Astrocyte (in vitro differentiated cells and primary cell): ENCODE results near the gene ARHGEF37. TPM values are rescaled to one million over a fixed set of nuclear protein-coding genes. Genes with fewer than 3 reads are reported as not detected.

Experiments used
- DNase-seq: peaks from one replicate; pipeline ENCODE4 v3.0.0-alpha.2; 2010; ENCODE audit warnings: low read depth
- FAIRE-seq: peaks from 2 replicates; lab custom pipeline; 2011; peaks lifted over from hg19 to GRCh38; lab: Jason Lieb, UNC
- H2AFZ ChIP-seq: 2 replicates; pipeline ENCODE4 v1.6.0; 2012; ENCODE audit warnings: low read depth, low read length, inconsistent platforms
- H3K27ac ChIP-seq: 2 replicates; pipeline ENCODE4 v1.5.1; 2011; ENCODE audit warnings: low read depth, low read length, inconsistent platforms
- H3K27me3 ChIP-seq: 2 replicates; pipeline ENCODE4 v1.6.0; 2011; ENCODE audit warnings: low read length, inconsistent platforms; ENCODE audit not compliant: insufficient read depth
- H3K36me3 ChIP-seq: 2 replicates; pipeline ENCODE4 v1.5.1; 2011; ENCODE audit warnings: low read length, inconsistent platforms; ENCODE audit not compliant: insufficient read depth
- H3K4me1 ChIP-seq: 2 replicates; pipeline ENCODE4 v1.5.1; 2011; ENCODE audit warnings: low read length, inconsistent platforms; ENCODE audit not compliant: insufficient read depth
- H3K4me2 ChIP-seq: 2 replicates; pipeline ENCODE4 v1.6.0; 2012; ENCODE audit warnings: low read length, inconsistent platforms
- H3K4me3 ChIP-seq: 2 replicates; pipeline ENCODE4 v1.5.1; 2011; ENCODE audit warnings: low read depth, mild to moderate bottlenecking, low read length, inconsistent platforms; ENCODE audit not compliant: insufficient read depth
- H3K79me2 ChIP-seq: 2 replicates; pipeline ENCODE4 v1.6.0; 2012; ENCODE audit warnings: mild to moderate bottlenecking, low read length, inconsistent platforms; ENCODE audit not compliant: insufficient read depth
- H3K9ac ChIP-seq: 2 replicates; pipeline ENCODE4 v1.6.0; 2012; ENCODE audit warnings: mild to moderate bottlenecking, low read length, inconsistent platforms
- H3K9me3 ChIP-seq: 2 replicates; pipeline ENCODE4 v1.5.1; 2012; ENCODE audit warnings: low read depth, mild to moderate bottlenecking, low read length, inconsistent platforms; ENCODE audit not compliant: insufficient read depth
- H4K20me1 ChIP-seq: 2 replicates; pipeline ENCODE4 v1.6.0; 2012; ENCODE audit warnings: low read length, inconsistent platforms; ENCODE audit not compliant: insufficient read depth
- H3K27ac Mint-ChIP-seq: one replicate; pipeline ENCODE4 v1.8.0; 2021; ENCODE audit warnings: mild to moderate bottlenecking, mixed read lengths; ENCODE audit not compliant: unreplicated experiment
- H3K27me3 Mint-ChIP-seq: one replicate; pipeline ENCODE4 v1.8.0; 2021; ENCODE audit warnings: low read depth, mixed read lengths; ENCODE audit not compliant: unreplicated experiment
- H3K36me3 Mint-ChIP-seq: one replicate; pipeline ENCODE4 v1.8.0; 2021; ENCODE audit warnings: low read depth, mixed read lengths; ENCODE audit not compliant: unreplicated experiment
- H3K4me1 Mint-ChIP-seq: one replicate; pipeline ENCODE4 v1.8.0; 2021; ENCODE audit warnings: low read depth, mixed read lengths; ENCODE audit not compliant: unreplicated experiment
- H3K4me3 Mint-ChIP-seq: one replicate; pipeline ENCODE4 v1.8.0; 2021; ENCODE audit warnings: mild to moderate bottlenecking, moderate library complexity, mixed read lengths; ENCODE audit not compliant: unreplicated experiment
- H3K9me3 Mint-ChIP-seq: one replicate; pipeline ENCODE4 v1.8.0; 2021; ENCODE audit warnings: mild to moderate bottlenecking, mixed read lengths; ENCODE audit not compliant: unreplicated experiment
- EZH2 ChIP-seq: IDR thresholded peaks from 2 replicates; pipeline ENCODE4 v1.6.1; 2012; ENCODE audit warnings: mild to moderate bottlenecking, low read length, inconsistent platforms; ENCODE audit not compliant: insufficient read depth
- total RNA-seq: library from RNA; stranded (reverse); gene quantifications from 2 replicates; pipeline ENCODE4 v1.2.1, GENCODE V29; 2021
- TF ChIP-seq, protein P1 (sequence below): IDR thresholded peaks from 2 replicates; pipeline ENCODE4 v1.5.1; 2011; ENCODE audit warnings: low read depth, mild to moderate bottlenecking, inconsistent platforms, low read length, moderate library complexity; ENCODE audit not compliant: insufficient read depth

ARHGEF37 gene
- total RNA-seq, 1 donor from 2014 or later: 2.3 TPM

DNA sequence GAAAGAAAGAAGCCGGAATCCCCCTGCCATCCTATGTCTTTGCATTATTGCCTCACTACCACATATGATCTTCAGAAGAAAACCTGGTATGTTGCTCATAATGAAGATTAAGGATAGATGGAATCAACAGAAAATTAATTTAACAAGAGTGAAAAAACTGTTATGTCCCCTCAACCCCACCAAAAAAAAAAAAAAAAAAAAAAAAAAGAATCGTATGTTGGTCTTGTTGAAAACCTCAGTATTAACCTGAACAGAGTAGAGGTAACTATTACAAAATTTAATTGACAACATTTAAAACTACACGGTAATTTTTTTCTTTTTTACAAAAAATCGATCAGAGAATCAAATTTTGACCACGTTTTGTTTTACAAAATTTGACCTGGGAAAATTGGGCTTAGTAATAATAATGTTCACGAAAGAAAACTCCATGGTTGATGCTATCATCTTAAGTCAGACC, 29.2 kb upstream of the ARHGEF37 start:
- Mint-ChIP-seq H3K27me3 (no peaks in the 10 kb centered on the region), H3K9me3 (no peaks in the 10 kb centered on the region), H3K27ac (peak overlapping the region; percentile 99), H3K36me3 (peaks cover 19% of the 10 kb centered on the region), H3K4me3 (peak overlapping the region; percentile 94), H3K4me1 (peaks cover 4% of the 10 kb centered on the region)
- peak overlapping the region; percentile 100 for H3K9ac ChIP-seq
- H2AFZ ChIP-seq: peak overlapping the region; percentile 87
- H3K27ac ChIP-seq: peak overlapping the region; percentile 99
- TF ChIP-seq EZH2: no peak
- TF ChIP-seq, protein P1, sequence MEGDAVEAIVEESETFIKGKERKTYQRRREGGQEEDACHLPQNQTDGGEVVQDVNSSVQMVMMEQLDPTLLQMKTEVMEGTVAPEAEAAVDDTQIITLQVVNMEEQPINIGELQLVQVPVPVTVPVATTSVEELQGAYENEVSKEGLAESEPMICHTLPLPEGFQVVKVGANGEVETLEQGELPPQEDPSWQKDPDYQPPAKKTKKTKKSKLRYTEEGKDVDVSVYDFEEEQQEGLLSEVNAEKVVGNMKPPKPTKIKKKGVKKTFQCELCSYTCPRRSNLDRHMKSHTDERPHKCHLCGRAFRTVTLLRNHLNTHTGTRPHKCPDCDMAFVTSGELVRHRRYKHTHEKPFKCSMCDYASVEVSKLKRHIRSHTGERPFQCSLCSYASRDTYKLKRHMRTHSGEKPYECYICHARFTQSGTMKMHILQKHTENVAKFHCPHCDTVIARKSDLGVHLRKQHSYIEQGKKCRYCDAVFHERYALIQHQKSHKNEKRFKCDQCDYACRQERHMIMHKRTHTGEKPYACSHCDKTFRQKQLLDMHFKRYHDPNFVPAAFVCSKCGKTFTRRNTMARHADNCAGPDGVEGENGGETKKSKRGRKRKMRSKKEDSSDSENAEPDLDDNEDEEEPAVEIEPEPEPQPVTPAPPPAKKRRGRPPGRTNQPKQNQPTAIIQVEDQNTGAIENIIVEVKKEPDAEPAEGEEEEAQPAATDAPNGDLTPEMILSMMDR: no peak
- no peaks in the 10 kb centered on the region for H3K9me3 ChIP-seq
- peaks cover 48% of the 10 kb centered on the region for H3K79me2 ChIP-seq
- H3K27me3 ChIP-seq: no peaks in the 10 kb centered on the region
- FAIRE-seq: no peak
- peak overlapping the region; percentile 98 for H3K4me3 ChIP-seq
- peaks cover 7% of the 10 kb centered on the region for H3K36me3 ChIP-seq
- no peak for DNase-seq
- peaks cover 17% of the 10 kb centered on the region for H3K4me1 ChIP-seq
- H3K4me2 ChIP-seq: peak overlapping the region; percentile 95
- peaks cover 30% of the 10 kb centered on the region for H4K20me1 ChIP-seq

DNA sequence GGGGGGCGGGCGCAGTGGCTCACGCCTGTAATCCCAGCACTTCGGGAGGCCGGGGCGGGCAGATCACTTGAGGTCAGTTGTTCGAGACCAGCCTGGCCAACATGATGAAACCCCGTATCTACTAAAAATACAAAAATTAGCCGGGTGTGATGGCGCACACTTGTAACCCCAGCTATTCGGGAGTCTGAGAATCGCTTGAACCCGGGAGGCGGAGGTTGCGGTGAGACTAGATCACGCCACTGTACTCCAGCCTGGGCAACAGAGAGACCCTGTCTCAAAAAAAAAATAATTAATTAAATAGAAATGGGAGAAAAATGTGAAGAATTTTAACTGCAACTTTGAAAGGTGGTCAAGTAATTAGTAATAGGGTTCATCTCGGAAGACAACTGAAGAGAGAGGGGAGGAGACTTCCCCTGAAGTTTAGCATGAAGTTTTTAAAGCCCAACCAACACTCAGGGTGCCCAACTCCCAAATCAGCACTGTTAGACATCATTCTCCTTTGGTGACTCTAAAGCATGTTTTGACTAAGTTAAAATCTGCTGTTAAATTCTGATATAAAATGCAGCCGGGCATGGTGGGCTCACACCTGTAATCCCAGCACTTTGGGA, 28.6 kb upstream of the ARHGEF37 start:
- Mint-ChIP-seq H3K9me3 (no peaks in the 10 kb centered on the region), H3K27ac (peak overlapping the region; percentile 99), H3K36me3 (peaks cover 18% of the 10 kb centered on the region), H3K4me3 (peak overlapping the region; percentile 94), H3K27me3 (no peaks in the 10 kb centered on the region), H3K4me1 (no peaks in the 10 kb centered on the region)
- FAIRE-seq (no peak), DNase-seq (no peak)
- Histone ChIP-seq H3K79me2 (peaks cover 42% of the 10 kb centered on the region), H2AFZ (no peak overlapping the region), H3K27ac (no peak overlapping the region), H4K20me1 (peaks cover 24% of the 10 kb centered on the region), H3K36me3 (peaks cover under 1% of the 10 kb centered on the region), H3K4me3 (no peak overlapping the region), H3K27me3 (no peaks in the 10 kb centered on the region), H3K4me2 (no peak overlapping the region), H3K9me3 (no peaks in the 10 kb centered on the region), H3K9ac (no peak overlapping the region), H3K4me1 (peaks cover 11% of the 10 kb centered on the region)
- TF ChIP-seq EZH2: no peak
- TF ChIP-seq, protein P1: no peak

DNA sequence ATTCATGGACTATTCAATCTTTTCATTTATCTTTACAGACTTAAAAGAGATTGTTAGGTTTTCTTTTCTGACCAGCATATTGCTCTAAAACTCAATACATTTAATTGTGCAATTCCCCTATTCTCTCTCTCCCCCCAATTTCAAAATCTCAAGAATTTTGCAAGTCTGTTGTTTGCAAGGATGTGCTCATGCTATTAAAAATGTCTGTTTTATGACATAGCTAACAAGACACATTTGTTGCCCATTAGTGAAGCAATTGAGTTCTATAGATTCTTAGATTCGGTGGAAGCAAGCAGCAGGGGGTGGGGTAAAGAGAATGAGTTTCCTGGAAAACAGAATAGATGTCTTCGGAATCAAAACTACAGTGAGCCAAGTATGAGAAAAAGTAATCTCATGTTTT, 21.6 kb upstream of the ARHGEF37 start:
- no peak for DNase-seq
- peaks cover 30% of the 10 kb centered on the region for H3K4me1 ChIP-seq
- no peak overlapping the region for H2AFZ ChIP-seq
- Mint-ChIP-seq H3K36me3 (no peaks in the 10 kb centered on the region), H3K9me3 (no peaks in the 10 kb centered on the region), H3K4me1 (peaks cover 27% of the 10 kb centered on the region), H3K27ac (peak overlapping the region; percentile 5), H3K4me3 (no peak overlapping the region), H3K27me3 (no peaks in the 10 kb centered on the region)
- H3K4me2 ChIP-seq: no peak overlapping the region
- H3K79me2 ChIP-seq: no peaks in the 10 kb centered on the region
- no peak overlapping the region for H3K9ac ChIP-seq
- TF ChIP-seq EZH2: no peak
- TF ChIP-seq, protein P1: no peak
- no peaks in the 10 kb centered on the region for H3K27me3 ChIP-seq
- H3K4me3 ChIP-seq: no peak overlapping the region
- H4K20me1 ChIP-seq: no peaks in the 10 kb centered on the region
- H3K27ac ChIP-seq: no peak overlapping the region
- no peak for FAIRE-seq
- H3K36me3 ChIP-seq: no peaks in the 10 kb centered on the region
- H3K9me3 ChIP-seq: no peaks in the 10 kb centered on the region
